ENCODE results near the gene VPS26C. TPM values are rescaled to one million over a fixed set of nuclear protein-coding genes. Genes with fewer than 3 reads are reported as not detected.

Gene VPS26C
- total and polyA plus RNA-seq, 2 experiments from 2014 or later, result 29.9 to 45.0 TPM

DNA sequence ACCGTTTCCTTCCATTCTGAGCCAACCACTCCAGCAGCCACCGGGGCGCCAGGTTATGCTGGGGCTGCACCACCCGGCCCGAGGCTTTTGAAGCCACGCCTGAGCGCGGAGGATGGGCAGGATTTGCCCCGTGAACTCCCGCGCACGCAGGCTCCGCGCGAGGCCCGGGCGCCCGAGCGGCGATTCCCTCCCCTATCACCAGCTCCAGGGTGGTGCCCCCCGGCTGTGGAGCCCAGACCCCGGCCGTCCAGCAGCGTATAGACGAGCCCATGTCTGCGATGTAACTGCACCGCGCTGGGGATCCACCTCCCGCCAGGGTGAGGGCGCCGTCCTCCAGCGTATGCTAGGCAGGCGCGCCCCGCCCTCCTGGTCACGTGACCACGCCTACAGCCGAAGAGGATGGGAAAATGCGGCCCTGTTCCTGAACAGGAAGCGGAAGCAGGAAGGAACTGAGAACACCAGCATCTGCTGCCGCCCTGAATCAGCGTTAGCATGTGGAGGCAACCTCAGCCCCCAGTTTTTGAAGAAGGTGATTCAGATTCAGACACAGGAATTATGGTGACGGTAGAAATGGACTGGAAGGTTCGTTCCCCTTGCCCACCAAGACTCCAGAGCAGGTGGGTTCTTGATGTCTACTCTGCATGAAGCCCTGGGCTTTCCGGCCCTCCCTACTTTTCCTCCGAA lies 46.0 kb downstream of the VPS26C start:
- TF ChIP-seq, protein P1, sequence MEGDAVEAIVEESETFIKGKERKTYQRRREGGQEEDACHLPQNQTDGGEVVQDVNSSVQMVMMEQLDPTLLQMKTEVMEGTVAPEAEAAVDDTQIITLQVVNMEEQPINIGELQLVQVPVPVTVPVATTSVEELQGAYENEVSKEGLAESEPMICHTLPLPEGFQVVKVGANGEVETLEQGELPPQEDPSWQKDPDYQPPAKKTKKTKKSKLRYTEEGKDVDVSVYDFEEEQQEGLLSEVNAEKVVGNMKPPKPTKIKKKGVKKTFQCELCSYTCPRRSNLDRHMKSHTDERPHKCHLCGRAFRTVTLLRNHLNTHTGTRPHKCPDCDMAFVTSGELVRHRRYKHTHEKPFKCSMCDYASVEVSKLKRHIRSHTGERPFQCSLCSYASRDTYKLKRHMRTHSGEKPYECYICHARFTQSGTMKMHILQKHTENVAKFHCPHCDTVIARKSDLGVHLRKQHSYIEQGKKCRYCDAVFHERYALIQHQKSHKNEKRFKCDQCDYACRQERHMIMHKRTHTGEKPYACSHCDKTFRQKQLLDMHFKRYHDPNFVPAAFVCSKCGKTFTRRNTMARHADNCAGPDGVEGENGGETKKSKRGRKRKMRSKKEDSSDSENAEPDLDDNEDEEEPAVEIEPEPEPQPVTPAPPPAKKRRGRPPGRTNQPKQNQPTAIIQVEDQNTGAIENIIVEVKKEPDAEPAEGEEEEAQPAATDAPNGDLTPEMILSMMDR (IDR thresholded peaks at IDR 0.05; ENCODE audit: low read depth, low read length), result peak; percentile 36
- H3K36me3 ChIP-seq, result peaks cover 22% of the 10 kb centered on the region
- no peaks in the 10 kb centered on the region for H3K27me3 ChIP-seq
- peak; percentile 84 to 94 for DNase-seq (ENCODE audit: low read depth in 1 of 2, low spot score in 1 of 2)
- H3K4me3 ChIP-seq, result peak overlapping the region; percentile 37
- no peaks in the 10 kb centered on the region for H3K9me3 ChIP-seq (ENCODE audit: low read depth)
- no peak overlapping the region for H3K27ac ChIP-seq
- H3K4me1 ChIP-seq (ENCODE audit: low read depth), result no peaks in the 10 kb centered on the region

DNA sequence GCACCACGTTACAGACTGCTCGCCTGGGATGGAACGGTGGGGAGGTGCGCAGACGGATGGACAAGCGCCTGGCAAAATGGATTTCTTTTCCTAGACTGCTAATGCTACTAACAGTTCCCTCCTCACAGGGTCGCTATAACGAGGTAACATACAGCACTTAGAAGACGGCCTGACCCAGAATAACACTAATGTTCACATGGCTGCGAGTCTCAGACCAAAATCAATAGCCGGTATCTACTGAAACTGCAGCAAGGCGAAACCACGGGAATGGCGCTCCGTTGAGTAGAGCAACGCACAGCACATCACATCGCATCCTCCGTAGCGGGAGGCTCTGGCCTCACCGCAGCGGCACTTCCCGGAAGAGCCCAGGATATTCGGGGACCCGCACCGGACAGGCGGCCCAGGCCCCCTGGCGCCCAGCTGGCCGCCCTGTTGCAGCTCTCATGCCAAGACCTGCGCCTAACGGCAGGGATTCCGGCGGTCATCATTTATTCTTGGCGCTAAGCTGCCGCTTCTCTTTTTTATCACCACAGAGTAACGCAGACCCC lies 46.6 kb downstream of the VPS26C start:
- Histone ChIP-seq H3K27ac (no peak overlapping the region), H3K4me1 (ENCODE audit: low read depth) (no peaks in the 10 kb centered on the region), H3K4me3 (peak overlapping the region; percentile 37), H3K27me3 (no peaks in the 10 kb centered on the region), H3K36me3 (peaks cover 17% of the 10 kb centered on the region), H3K9me3 (ENCODE audit: low read depth) (no peaks in the 10 kb centered on the region)
- peak; percentile 41 to 57 for DNase-seq (ENCODE audit: low read depth in 1 of 2, low spot score in 1 of 2)
- TF ChIP-seq, protein P1 (IDR thresholded peaks at IDR 0.05; ENCODE audit: low read depth, low read length), result no peak

DNA sequence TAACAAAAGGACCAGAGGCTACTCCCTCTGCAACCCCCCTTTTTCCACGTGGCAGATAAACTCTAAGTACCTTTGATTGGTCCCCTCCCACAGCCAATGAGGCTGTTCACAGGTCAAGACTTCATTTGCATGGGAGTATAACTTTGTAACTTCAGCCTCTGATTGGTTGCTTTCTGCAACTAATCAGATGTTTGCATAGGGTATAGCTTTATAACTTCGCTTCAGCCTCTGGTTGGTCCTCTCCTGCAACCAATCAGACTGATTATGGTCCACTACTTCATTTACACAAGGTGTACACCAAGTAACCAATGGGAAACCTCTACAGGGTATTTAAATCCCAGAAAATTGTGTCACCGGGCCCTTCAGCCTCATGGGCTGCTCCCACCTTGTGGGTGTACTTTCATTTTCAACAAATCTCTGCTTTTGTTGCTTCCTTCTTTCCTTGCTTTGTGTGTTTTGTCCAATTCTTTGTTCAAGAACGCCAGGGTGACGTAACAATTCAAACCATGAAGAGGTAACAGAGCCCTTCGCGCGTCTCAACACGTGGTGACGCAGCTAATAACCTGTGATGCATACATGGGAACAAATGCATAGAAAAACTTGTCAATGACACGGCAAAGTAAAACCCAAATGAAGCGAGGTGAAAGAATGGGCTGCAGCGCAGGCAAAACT lies 47.2 kb downstream of the VPS26C start:
- Histone ChIP-seq H3K27ac (no peak overlapping the region), H3K36me3 (peaks cover 17% of the 10 kb centered on the region), H3K4me3 (no peak overlapping the region), H3K27me3 (no peaks in the 10 kb centered on the region), H3K9me3 (ENCODE audit: low read depth) (no peaks in the 10 kb centered on the region), H3K4me1 (ENCODE audit: low read depth) (no peaks in the 10 kb centered on the region)
- TF ChIP-seq, protein P1 (IDR thresholded peaks at IDR 0.05; ENCODE audit: low read depth, low read length), result no peak
- DNase-seq (ENCODE audit: low read depth in 1 of 2, low spot score in 1 of 2), result peak in 1 of 2 donors; percentile 11

DNA sequence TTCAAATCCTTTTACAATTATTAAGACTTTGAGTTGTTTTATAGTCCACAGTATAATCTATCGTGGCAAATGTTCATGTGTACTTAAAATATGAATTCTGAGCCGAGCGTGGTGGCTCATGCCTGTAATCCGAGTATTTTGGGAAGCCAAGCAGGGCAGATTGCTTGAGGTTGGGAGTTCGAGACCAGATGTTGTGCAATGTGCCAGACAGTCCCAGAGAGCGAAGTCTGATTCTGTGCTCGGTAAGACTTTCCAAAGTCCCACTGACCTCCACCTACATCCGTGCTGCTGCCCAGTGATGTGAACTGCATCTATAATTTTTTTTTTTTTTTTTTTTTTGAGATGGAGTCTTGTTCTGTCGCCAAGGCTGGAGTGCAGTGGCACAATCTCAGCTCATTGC lies 52.2 kb downstream of the VPS26C start:
- Histone ChIP-seq H3K4me3 (no peak overlapping the region), H3K4me1 (ENCODE audit: low read depth) (no peaks in the 10 kb centered on the region), H3K9me3 (ENCODE audit: low read depth) (no peaks in the 10 kb centered on the region), H3K27me3 (no peaks in the 10 kb centered on the region), H3K27ac (no peak overlapping the region), H3K36me3 (no peaks in the 10 kb centered on the region)
- no peak for DNase-seq (ENCODE audit: low read depth in 1 of 2, low spot score in 1 of 2)
- TF ChIP-seq, protein P1 (IDR thresholded peaks at IDR 0.05; ENCODE audit: low read depth, low read length), result no peak

DNA sequence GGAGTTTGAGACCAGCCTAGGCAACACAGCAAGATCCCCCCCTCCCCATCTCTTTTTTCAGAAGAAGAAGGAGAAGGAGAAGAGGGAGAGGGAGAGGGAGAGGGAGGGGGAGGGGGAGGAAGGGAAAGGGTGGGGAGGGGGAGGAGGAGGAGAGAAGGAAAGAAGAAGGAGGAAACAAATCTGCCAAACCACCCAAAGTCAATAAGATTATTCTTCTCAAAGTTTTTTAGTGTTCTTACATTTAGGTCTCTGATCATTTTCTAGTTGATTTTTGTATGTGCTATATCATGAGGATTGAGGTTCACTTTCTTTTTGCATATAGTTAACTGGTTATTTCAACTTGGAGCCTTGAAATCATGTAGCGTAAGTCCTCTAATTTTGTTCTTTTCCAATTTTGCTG lies 56.3 kb downstream of the VPS26C start:
- H3K27ac ChIP-seq, result no peak overlapping the region
- no peaks in the 10 kb centered on the region for H3K27me3 ChIP-seq
- no peak for DNase-seq (ENCODE audit: low read depth in 1 of 2, low spot score in 1 of 2)
- H3K9me3 ChIP-seq (ENCODE audit: low read depth), result no peaks in the 10 kb centered on the region
- TF ChIP-seq, protein P1 (IDR thresholded peaks at IDR 0.05; ENCODE audit: low read depth, low read length), result no peak
- no peaks in the 10 kb centered on the region for H3K36me3 ChIP-seq
- no peak overlapping the region for H3K4me3 ChIP-seq
- H3K4me1 ChIP-seq (ENCODE audit: low read depth), result peaks cover 8% of the 10 kb centered on the region
